Glutamatergic neuron (in vitro differentiated cells): Measurements from ENCODE around the gene ZNF83. TPM values are rescaled to one million over a fixed set of nuclear protein-coding genes. Genes with fewer than 3 reads are reported as not detected.
"Not testable (repeated sequence)": the region's sequence is repeated elsewhere in the genome, so short reads cannot be mapped to it uniquely, and the experiment has no call there.

Experiments used
- DNase-seq: peaks from one replicate; pipeline ENCODE4 v3.0.0; 2022
- H3K27ac Mint-ChIP-seq: one replicate; pipeline ENCODE4 v1.8.0; 2020; ENCODE audit warnings: mild to moderate bottlenecking, mixed read lengths, inconsistent platforms; ENCODE audit not compliant: unreplicated experiment
- H3K27me3 Mint-ChIP-seq: one replicate; pipeline ENCODE4 v1.8.0; 2020; ENCODE audit warnings: mild to moderate bottlenecking, moderate library complexity, mixed read lengths, inconsistent platforms; ENCODE audit not compliant: unreplicated experiment
- H3K36me3 Mint-ChIP-seq: one replicate; pipeline ENCODE4 v1.8.0; 2020; ENCODE audit warnings: mild to moderate bottlenecking, mixed read lengths, inconsistent platforms; ENCODE audit not compliant: unreplicated experiment
- H3K4me1 Mint-ChIP-seq: one replicate; pipeline ENCODE4 v1.8.0; 2020; ENCODE audit warnings: mild to moderate bottlenecking, low read depth, mixed read lengths, inconsistent platforms; ENCODE audit not compliant: unreplicated experiment
- H3K4me3 Mint-ChIP-seq: one replicate; pipeline ENCODE4 v1.8.0; 2020; ENCODE audit warnings: mild to moderate bottlenecking, mixed read lengths, inconsistent platforms; ENCODE audit not compliant: unreplicated experiment
- H3K9me3 Mint-ChIP-seq: one replicate; pipeline ENCODE4 v1.8.0; 2020; ENCODE audit warnings: mild to moderate bottlenecking, moderate library complexity, mixed read lengths, inconsistent platforms; ENCODE audit not compliant: unreplicated experiment
- CTCF ChIP-seq: fragments of 200-600 bp; sonication (generic); IDR thresholded peaks from one replicate; pipeline ENCODE4 v1.5.0; 2021; ENCODE audit not compliant: partially characterized antibody, unreplicated experiment
- total RNA-seq: library from RNA; stranded (reverse); fragmentation: NEBNext Ultra II Directional; extraction: Animal tissue kit (Norgen Biotek cat#: 25700); gene quantifications from one replicate; pipeline ENCODE4 v1.2.1, GENCODE V29; 2021; ENCODE audit not compliant: unreplicated experiment

The ZNF83 gene
- total RNA-seq, 1 donor from 2014 or later = 62.3 TPM

- no peak for TF ChIP-seq CTCF
- no peak for DNase-seq
- Mint-ChIP-seq H3K27me3 (no peaks in the 10 kb centered on the region), H3K9me3 (peaks cover 3% of the 10 kb centered on the region), H3K4me1 (no peaks in the 10 kb centered on the region), H3K4me3 (no peak overlapping the region), H3K36me3 (peaks cover 20% of the 10 kb centered on the region), H3K27ac (no peak overlapping the region)
Measured at GRCh38 chr19:52592301-52592700, 45.9 kb downstream of the ZNF83 start.

- no peak overlapping the region for H3K4me3 Mint-ChIP-seq
- H3K27ac Mint-ChIP-seq = no peak overlapping the region
- H3K27me3 Mint-ChIP-seq = no peaks in the 10 kb centered on the region
- H3K9me3 Mint-ChIP-seq = no peaks in the 10 kb centered on the region
- peaks cover 6% of the 10 kb centered on the region for H3K36me3 Mint-ChIP-seq
- no peaks in the 10 kb centered on the region for H3K4me1 Mint-ChIP-seq
- DNase-seq = no peak
- no peak for TF ChIP-seq CTCF
Measured at GRCh38 chr19:52590728-52591127, 47.4 kb downstream of the ZNF83 start.

- DNase-seq = no peak
- Mint-ChIP-seq H3K4me1 (no peaks in the 10 kb centered on the region), H3K9me3 (no peaks in the 10 kb centered on the region), H3K36me3 (peaks cover 31% of the 10 kb centered on the region), H3K27ac (no peak overlapping the region), H3K4me3 (no peak overlapping the region), H3K27me3 (no peaks in the 10 kb centered on the region)
- TF ChIP-seq CTCF = no peak
Measured at GRCh38 chr19:52585604-52586003, 52.6 kb downstream of the ZNF83 start.

- no peak overlapping the region for H3K27ac Mint-ChIP-seq
- no peaks in the 10 kb centered on the region for H3K9me3 Mint-ChIP-seq
- no peak overlapping the region for H3K4me3 Mint-ChIP-seq
- H3K27me3 Mint-ChIP-seq = no peaks in the 10 kb centered on the region
- DNase-seq = no peak
- peaks cover 31% of the 10 kb centered on the region for H3K36me3 Mint-ChIP-seq
- no peaks in the 10 kb centered on the region for H3K4me1 Mint-ChIP-seq
- TF ChIP-seq CTCF = no peak
Measured at GRCh38 chr19:52584736-52585440, 53.3 kb downstream of the ZNF83 start.

- Mint-ChIP-seq H3K9me3 (peaks cover 5% of the 10 kb centered on the region), H3K4me3 (peak within 1 kb of the TSS; percentile 100), H3K27me3 (peaks cover 6% of the 10 kb centered on the region), H3K36me3 (peaks cover 10% of the 10 kb centered on the region), H3K4me1 (peaks cover 7% of the 10 kb centered on the region), H3K27ac (peak within 1 kb of the TSS; percentile 96)
- TF ChIP-seq CTCF = peak; percentile 72
- DNase-seq = peak; percentile 99
Measured at GRCh38 chr19:52570000-52570861, 67.9 kb downstream of the ZNF83 start, which contains the start of gene ZNF701. TSS of gene ZNF701 (plus strand) at chr19:52570287. CDS start at chr19:52574148, 3,861 bp downstream.

GRCh38 chr19:52569638-52569999 lies 68.5 kb downstream of the ZNF83 start:
- H3K36me3 Mint-ChIP-seq, H3K27me3 Mint-ChIP-seq, H3K9me3 Mint-ChIP-seq, H3K4me1 Mint-ChIP-seq: not testable (repeated sequence)
- peak overlapping the region; percentile 96 for H3K27ac Mint-ChIP-seq
- peak; percentile 62 for DNase-seq
- H3K4me3 Mint-ChIP-seq = peak overlapping the region; percentile 100
